Middle frontal gyrus (tissue), 1 donor: Measurements from ENCODE around the gene IDUA.

Source experiments
- DNase-seq: peaks from one replicate; pipeline ENCODE4 v3.0.0-alpha.2; 2015; ENCODE audit warnings: low spot score; ENCODE audit errors: extremely low spot score

IDUA gene

DNA sequence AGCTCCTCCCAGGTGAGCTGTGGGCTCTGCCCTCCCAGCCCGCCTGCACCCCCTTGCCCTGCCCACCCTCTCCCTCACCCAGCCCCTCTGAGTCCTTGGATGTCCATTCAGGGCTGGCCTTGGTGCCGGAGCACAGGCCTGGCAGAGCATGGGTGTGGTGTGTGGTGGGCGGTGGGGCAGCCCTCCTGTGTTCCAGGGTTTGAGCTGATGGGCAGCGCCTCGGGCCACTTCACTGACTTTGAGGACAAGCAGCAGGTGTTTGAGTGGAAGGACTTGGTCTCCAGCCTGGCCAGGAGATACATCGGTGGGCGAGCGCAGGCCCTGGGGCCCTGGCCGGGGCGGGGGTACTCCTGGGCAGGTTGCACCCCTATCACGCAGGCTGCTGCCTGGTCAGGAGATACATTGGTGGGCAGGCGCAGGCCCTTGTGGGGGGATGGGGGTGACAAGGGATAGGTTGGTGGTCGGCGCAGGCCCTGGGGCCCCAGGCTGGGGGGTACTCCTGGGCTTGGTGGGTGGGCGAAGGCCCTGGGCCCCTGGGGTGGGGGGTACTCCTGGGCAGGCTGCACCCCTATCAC is 13.9 kb downstream of the IDUA start:
- no peak for DNase-seq

DNA sequence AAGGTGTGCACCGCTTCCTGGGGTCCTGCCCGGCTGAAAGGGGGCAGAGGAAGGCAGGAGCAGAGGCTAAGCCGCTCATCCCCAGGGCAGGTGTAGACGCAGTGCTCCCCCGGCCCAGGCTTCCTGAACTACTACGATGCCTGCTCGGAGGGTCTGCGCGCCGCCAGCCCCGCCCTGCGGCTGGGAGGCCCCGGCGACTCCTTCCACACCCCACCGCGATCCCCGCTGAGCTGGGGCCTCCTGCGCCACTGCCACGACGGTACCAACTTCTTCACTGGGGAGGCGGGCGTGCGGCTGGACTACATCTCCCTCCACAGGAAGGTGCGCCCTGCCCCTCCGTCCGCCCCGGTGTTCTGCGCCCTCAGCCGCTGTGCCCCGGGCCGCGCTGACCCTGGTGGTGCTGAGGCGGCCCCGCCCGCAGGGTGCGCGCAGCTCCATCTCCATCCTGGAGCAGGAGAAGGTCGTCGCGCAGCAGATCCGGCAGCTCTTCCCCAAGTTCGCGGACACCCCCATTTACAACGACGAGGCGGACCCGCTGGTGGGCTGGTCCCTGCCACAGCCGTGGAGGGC is 14.8 kb downstream of the IDUA start:
- no peak for DNase-seq

DNA sequence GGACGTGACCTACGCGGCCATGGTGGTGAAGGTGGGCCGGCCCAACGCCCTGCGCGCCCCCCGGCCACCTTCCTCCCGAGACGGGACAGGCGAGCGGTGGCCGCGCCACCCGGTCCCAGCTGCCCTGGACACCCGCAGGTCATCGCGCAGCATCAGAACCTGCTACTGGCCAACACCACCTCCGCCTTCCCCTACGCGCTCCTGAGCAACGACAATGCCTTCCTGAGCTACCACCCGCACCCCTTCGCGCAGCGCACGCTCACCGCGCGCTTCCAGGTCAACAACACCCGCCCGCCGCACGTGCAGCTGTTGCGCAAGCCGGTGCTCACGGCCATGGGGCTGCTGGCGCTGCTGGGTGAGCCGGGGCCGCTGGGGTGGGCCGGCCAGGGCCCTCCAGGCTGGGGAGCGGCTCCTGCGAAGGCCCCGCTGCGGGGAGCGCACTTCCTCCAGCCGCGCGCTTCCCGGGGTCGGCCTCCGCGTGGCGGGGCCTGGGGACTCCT is 15.3 kb downstream of the IDUA start:
- no peak for DNase-seq

DNA sequence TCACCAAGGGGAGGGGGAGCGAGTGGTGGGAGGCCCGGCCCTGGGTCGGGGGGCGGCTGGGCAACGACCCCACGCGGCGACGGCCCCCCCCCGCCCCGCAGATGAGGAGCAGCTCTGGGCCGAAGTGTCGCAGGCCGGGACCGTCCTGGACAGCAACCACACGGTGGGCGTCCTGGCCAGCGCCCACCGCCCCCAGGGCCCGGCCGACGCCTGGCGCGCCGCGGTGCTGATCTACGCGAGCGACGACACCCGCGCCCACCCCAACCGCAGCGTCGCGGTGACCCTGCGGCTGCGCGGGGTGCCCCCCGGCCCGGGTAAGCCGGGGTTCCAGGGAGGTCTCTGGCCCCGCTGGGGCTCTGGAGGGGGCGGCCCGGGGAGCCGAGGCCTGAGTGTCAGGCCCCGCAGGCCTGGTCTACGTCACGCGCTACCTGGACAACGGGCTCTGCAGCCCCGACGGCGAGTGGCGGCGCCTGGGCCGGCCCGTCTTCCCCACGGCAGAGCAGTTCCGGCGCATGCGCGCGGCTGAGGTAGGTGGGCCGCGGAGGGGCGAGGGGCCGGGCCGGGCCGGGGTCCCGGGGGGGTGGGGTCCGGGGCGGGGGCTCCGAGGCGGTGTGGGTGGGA is 15.9 kb downstream of the IDUA start:
- DNase-seq, result no peak

DNA sequence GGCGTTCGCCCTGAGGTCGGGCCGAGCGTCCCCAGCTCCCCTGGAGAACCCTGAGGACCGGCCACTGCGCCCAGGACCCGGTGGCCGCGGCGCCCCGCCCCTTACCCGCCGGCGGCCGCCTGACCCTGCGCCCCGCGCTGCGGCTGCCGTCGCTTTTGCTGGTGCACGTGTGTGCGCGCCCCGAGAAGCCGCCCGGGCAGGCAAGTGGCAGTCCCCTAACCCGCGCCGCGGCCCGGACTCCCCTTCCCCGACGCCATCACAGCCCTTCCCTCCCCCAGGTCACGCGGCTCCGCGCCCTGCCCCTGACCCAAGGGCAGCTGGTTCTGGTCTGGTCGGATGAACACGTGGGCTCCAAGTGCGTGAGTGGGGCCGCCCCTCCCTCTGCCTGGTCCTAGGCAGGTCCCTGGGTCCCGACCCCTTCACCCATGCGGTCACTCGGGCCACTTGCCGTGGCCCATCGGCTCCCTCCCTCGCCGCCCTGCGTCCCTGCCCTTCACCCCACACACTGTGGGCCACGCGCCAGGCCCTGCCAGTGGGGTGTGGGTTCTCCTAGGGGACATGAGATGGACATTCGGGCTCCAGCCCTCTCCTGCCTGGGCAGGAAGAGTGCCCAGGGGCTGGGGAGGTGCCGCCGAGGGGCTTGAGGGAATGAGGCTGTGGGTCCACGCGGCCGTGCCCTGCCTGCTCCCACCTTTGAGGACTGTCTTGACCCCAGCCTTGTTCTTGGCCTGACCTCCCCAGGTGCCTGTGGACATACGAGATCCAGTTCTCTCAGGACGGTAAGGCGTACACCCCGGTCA is 16.6 kb downstream of the IDUA start:
- no peak for DNase-seq

DNA sequence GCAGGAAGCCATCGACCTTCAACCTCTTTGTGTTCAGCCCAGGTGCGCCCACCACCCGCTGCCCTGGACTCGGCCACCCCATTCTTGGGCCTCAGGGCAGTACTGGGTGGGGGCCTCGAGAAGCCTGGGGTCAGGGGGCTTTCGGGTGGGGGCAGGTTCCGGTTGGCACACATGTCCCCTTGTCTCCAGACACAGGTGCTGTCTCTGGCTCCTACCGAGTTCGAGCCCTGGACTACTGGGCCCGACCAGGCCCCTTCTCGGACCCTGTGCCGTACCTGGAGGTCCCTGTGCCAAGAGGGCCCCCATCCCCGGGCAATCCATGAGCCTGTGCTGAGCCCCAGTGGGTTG is 17.2 kb downstream of the IDUA start:
- no peak for DNase-seq

DNA sequence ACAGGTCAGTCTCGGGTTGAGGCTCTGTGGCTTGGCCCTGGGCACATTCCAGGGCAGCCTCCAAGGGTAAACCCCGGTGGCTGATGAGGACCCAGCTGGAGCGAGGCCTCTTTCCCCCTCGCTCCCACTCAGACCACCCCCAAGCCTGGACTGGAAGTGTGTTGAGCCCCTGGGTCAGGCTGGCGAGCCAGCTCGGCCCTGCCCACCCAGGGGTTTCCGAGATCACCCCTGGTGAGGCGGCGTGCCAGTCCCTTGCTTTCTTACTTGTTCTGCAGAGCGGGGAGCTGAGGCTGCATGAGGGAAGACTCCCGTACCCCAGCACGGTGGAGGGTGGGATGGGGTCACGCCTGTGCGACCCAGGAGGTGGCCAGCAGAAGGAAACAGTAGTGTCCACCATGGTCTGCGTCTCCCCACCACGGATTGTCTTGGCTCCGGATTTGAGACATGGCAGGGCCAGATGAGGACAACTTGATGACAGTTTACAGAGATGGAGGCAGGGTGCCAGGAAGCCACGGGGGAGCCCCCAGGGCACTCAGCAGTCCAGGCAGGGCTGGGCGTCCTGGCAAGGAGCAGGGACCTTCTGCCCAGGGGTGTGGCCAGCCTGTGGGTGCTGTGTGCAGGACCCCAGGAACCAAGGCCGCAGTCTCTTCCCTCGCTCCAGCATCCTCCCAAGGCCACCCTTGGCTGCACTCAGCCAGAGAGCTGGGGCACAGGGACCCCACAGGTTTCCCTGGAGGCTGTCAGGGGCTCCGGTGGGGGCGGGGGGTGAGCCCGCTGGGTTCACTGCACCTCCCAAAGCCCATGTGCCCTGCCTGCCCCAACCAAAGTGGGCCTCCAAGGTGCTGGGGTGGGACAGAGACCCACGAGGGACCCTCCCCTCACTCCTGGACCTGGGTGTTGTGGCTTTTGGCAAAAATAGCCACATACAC is 18.0 kb downstream of the IDUA start:
- DNase-seq, result no peak

DNA sequence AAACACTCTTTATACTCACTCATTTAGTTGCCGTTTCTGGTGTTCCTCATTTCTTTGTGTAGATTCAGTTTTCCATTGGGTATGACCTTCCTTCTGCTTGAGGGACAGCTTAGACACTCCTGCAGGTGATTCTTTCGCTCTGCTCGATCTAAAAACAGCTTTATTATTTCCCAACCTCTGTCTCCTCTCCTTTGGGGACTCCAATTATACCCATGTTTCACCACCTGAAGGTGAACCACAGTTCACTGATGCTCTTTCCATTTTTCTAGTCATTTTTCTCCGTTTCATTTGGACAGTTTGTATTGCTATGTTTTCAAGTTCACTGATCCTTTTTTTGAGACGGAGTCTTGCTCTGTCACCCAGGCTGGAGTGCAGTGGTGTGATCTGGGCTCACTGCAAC is 20.0 kb downstream of the IDUA start:
- no peak for DNase-seq

DNA sequence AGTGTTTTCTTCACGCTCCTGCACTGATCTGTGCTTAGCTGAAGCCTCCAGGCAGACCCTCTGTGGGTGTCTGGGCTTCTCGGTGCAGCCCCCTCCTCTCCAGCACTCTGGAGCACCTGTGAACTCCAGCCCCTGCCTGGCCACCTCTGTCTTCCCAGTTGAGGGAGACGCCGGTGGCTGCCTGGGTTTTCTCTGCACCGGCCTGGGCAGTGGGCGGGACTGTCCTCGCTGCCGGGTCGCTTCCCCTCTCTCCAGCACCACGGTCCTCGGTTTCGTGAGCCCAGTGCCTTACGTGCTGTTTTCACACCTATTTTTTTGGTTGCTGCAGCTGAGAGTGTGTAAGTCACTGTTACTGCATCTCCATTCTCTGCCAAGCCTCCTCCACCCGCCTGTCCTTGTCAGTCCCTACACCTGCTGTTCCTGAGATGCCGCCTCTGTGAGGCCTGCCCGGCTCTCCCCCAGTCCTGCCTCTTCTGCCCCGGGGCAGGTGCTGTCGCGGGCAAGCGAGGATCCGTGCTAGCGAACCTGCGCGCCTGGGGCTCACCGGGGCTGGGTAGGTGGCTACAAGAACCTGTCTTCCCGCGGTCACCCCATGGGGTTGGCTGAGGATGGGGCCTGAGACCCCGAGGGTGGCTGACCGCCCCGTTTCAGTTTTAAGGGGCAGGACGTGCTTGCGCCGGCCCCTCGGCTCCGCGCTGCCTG is 22.1 kb downstream of the IDUA start:
- no peak for DNase-seq

DNA sequence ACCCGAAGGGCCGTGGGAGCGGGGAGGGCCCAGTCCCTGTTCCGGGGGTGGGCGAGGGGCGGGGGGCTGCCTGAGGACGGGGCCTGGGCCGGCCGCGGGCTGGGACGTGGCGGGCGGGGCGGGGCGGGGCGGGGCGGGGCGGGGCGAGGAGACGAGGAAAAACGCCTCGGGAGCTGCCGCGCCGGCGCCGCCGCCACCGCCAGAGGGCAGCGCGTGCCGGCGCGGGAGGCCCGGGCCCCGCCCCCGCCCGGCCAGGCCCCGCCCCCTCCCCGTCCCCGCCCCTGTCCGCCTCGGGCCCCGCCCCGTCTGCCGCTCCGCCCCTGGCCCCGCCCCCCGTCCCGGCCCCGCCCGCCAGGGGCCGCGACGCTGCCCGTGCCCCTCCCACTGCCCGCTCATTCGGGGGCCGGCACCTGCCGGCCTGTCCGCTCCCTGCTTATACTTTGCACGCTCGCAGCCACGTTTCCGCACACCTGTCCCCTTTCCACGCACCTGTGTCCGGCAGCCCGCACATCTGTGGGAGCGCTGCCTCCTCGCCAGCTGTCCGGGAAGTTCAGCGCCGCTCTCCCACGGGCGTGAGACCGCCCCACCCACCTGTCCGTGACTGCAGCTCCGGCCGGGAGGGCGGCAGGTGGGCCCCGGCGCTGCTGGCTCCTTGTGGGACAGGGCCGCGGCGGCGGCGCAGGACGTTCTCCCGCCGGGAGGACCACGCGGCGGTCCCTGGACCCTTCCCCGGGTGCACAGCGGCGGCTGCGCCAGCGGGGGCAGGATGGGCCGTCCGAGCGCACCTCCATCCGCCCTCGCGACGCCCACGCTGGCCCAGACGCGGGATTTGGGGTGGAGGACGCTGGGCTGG is 22.9 kb downstream of the IDUA start:
- no peak for DNase-seq

DNA sequence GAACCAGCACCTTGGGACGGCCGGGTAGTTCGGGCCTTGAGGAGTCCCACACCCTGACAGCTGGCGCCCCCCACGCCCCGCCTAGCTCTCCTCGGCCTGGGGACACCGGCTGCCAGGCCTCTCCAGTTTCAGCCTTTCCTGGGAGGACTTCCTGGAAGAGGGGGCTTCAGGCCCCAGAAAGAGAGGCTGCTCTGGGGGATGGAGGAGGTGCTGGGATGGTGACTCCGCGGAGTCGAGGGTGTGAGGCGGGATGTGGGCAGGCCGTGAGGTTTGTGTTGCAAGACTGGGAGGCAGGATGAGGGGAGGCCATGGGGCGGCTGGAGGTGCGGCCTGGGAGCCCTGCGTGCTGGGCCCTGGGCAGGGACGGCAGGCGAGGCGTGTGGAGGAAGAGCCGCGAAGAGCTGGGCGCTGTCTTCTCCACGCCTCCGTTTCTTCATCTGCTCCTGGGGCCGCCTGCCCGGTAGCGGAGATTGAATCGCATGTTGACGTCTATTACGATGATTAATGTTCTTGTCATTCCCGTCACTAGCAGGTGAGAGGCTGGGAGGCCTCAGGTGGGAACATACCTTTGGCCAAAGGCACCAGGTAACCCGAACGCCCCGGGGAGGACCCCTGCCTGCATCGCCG is 23.7 kb downstream of the IDUA start:
- no peak for DNase-seq

DNA sequence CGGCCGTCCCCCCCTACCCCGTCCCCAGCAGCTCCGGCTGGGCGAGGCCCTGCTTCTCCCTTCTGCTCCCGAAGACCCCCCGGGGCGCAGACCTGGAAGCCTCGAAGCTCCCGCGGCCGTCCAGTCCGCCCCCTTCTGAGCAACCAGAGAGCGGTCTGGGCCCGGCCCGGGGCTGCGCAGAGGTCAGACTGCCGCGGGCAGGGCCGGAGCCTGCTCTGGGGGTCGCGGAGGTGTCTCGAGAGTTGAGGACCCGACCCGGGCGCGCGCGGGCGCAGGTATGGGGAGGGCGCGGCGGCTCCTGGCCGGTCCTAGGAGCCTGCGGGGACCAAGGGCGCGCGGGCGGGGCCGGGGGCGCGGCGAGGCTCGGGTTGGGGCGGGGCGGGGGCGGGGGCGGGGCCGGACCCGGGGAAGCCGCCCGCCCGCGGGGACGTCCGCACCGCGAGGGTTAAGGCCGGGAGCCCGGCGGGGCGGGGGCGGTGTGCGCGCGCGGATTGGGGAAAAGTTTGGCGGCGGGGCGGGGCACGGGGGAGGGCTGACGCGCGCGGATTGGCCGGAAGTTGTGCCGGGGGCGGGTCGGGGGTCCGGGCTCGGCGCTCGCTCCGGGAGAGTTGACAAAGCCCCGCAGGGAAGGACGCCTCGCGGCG is 24.3 kb downstream of the IDUA start, which contains the start of gene FGFRL1:
TSS of gene FGFRL1 (plus strand) at position 605 of the 644 bp plus-strand sequence. CDS start 860 bp downstream, outside the sequence.
- DNase-seq, result no peak

DNA sequence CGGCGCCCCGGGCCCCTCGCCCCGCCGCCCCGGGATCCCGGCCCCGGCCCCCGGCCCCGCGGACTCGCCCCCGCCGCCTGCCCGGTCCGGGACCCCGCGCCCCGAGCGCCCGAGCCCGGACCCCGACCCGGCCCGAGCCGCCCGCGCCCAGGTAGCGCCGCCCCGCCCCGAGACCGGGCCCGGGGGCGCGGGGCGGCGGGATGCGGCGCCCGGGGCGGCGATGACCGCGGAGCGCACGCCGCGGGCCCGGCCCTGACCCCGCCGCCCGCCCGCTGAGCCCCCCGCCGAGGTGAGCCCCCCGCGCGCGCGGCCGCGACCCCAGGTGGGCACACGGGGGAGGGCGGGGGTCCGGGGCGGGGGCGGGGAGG is 24.8 kb downstream of the IDUA start:
- no peak for DNase-seq

DNA sequence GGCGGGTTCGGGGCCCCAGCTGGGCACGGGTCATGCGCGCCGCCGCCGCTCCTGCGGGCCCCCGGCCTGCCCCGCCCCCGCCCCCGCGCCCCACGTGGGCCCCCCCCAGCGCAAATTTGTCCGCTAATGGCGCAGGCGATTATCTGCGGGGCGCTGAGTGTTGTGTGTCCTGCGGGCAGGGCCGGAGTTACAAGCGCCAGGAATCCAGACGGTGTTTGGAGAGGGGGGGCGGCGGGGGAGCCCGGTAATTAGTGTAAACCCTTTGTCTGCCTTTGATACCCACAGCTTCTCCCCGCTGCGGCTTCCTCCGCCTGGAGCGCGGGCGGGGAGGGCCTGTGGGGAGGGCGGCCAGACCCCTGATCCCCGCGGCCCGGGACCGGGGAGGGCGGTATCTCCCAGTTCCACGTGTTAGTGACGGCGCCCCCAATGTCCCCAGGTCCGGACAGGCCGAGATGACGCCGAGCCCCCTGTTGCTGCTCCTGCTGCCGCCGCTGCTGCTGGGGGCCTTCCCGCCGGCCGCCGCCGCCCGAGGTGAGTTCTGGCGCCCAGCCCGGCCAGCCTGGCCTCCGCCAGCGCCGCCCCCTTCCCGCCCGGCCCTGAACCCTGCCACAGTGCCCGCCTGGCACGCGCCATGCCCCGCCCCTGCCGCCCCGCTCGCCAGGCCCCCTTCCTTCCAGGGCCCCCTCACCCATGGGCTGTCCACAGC is 25.3 kb downstream of the IDUA start:
- no peak for DNase-seq

DNA sequence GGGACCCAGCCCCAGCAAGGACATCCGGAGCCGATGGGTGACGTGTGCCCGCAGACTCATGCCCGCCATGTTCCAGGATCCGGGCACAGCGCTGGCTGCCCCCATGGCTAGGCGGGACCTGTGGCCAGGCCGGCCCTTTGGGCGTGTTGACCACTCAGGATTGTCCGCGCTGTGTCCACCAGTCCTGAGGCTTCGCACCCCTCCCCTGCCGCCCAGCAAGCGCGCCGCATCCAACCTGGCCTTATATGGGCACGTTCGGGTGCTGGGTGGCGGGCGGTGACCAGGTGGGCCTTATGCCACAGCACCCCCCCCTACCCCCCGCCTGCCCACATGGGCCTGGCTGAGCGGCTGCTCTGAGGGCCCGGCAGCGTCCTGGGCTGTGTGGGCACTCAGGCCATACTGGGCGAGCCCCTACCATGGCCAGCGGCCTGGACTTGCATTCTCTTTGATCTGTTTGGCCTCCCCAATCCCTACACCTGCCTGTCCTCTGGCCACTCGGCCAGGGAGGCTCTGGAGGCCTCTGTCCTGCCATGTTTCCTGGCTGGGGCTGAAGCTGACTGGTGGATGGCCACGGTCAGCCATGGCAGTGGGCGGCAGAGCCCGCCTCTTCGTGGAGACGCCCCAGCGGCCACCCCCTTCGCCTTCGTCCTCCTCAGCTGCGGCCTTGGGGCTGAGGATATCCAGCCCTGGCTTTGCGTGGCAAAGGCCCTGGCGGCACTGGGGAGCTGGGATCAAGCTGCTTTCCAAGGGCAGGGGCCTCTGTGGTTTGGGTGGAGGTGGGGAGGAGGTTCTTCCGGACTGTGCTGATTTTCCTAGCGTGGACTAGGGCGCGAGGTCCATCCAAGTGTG is 26.6 kb downstream of the IDUA start:
- DNase-seq, result no peak

DNA sequence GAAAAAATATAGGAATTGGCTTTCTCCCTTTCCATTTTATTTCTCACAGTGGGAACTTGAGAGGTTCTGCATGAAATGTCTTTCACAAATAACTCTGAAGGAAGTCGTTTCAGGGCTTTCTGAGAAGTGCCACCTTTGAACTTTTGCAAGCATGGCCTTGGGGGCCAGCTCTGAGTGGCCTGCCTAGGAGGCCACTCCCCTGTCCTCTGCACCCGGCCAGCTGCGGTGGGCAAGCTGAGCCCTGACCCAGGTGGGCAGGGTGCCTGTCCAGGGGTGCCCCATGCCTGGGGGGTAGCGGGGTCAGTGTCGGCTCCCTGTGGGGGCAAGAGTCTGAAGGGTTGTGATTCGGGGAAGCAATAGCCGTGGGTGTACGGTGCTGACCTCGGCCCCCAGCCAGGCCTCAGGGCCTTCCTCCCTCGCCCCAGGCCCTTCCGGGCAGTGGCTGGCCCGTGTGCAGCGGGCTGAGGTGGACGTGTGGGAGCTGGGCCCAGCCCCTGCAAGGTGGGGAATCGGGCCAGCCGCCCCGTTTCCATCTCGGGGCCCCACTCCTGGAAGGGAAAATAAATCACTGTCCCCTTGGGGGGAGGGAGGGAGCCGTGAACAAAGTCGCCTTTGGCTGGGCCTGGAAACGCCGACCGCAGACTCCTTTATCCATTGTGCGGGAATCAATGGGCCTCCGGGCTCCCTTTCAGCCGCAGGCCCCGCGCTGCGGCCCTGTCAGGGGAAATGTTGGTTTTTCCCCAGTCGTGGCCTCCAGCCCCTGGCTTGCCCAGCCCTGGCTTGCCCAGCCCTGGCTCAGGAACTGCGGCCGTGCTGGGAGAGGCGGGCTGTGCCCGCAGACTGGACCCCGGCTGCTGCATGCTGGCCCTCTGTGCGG is 27.7 kb downstream of the IDUA start:
- DNase-seq, result peak; percentile 77
